Stimulated activated CD4-positive, alpha-beta T cell treated with anti-CD3 and anti-CD28 coated beads, TNF-alpha, amount 100 ng/mL, for 48 hours (primary cell): ENCODE results near the gene TBX3.

Source experiments
- DNase-seq, 3 donors: peaks; one replicate each; pipeline ENCODE4 v3.0.0-alpha.2; 2020; ENCODE audit warnings: low read depth in 3 of 3

TBX3 gene

GRCh38 chr12:114682785-114683708 is 928 bp downstream of the TBX3 start:
- no peak for DNase-seq

- no peak for DNase-seq
Measured at GRCh38 chr12:114682106-114682784, 1.7 kb downstream of the TBX3 start.

- no peak for DNase-seq
Measured at GRCh38 chr12:114681116-114681871, 2.7 kb downstream of the TBX3 start.

DNA sequence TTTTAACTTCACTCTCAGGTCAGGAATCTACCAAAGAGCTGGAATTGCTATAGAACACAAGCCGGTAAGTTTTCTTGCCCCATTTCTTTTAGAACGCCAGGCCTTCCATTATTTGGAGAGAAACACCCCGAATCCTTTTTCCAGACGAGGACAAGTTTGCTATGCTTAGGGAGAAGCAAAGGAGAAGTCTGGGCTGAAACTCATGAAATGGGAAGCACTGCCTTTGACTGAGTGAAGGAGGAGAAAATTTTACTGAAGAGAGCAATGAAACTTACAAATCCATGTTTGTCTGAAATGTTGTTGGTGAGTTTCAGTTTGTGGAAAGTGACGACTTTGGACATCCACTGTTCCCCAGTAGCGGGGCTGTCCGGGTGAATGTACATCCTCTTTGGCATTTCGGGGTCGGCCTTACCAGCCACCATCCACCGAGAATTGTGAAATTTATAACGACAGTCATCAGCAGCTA is 3.3 kb downstream of the TBX3 start:
- no peak for DNase-seq

DNA sequence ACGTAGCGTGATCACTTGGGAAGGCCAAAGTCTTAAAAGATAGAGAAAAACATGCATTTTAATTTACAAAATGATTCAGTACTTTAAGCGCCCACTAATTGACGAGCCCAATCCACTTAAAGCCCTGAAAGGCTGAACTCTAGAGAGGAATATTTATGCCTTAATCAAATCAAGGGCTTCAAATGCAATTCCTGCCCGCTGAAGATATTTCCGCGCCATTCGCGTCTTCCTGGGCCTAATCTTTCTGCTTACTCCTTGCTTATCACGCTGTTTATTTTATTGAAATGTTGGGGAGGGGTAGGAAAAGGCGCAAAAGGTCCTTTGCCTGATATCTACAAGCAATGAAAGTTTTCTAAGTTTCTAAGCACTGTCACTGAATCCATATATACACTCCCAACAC is 4.0 kb downstream of the TBX3 start:
- DNase-seq, result no peak

DNA sequence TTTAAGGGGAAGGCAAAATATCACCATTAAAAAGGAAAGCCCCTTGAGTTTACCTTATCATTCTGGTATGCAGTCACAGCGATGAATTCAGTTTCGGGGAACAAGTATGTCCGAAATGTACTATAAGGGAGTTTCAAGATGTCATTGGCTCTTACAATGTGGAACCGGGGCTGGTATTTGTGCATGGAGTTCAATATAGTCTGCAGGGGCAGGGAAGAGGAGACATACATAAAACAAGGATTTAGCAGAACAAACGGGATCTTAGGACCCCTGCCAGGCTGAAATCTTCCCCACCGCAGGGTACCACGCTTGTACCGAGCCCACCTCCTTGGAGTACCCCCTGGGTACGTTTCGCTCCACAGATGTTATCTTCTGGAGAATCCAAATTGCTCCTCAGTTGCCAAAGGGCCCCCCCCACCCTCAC is 4.5 kb downstream of the TBX3 start:
- no peak for DNase-seq

DNA sequence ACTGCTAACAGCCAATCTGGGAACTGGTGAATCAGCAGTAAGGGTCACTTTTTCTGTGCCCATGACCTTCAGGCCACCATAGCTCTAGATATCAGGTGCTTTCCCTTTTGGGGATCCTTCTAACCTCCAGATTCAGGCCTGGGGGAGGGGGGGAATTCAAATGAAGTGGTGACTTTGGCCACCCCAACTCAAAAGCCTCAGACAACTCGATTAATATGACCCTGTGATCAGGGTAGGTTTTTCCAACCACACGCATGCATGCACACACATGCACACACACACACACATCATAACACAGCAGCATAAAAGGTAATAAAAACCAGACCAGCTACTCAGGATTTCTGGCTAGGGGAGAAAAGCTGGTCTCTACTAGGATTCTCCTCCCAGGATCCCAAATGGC is 5.3 kb downstream of the TBX3 start:
- DNase-seq, result no peak

GRCh38 chr12:114678028-114678427 is 5.9 kb downstream of the TBX3 start:
- DNase-seq, result no peak

DNA sequence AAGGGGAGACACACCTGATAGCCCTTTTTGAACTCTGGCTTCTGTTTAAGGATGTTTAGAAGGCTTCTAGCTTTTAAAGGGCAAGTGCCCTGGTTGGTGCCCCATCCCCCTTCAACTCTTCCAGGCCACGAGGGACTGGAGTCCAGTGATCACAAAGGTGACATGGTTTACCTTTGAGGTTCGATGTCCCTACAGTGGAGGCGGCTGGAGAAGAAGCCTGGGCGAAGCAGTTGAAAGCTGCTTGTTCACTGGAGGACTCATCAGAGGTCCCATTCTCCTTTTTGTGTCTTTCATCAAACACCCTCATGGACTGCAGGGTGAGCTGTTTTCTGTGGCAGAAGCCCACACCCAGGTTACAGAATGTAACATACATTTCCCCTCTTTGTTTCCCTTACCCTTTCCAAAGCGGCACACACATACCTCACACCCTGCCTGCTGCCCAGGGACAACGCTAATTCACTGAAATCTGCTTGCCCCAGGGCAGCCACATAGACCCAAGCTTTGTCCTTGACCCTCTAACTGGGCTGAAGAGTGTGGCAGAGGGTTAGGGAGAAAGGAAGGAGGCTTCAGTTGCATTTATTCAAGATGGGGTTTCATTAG is 7.7 kb downstream of the TBX3 start:
- no peak for DNase-seq

DNA sequence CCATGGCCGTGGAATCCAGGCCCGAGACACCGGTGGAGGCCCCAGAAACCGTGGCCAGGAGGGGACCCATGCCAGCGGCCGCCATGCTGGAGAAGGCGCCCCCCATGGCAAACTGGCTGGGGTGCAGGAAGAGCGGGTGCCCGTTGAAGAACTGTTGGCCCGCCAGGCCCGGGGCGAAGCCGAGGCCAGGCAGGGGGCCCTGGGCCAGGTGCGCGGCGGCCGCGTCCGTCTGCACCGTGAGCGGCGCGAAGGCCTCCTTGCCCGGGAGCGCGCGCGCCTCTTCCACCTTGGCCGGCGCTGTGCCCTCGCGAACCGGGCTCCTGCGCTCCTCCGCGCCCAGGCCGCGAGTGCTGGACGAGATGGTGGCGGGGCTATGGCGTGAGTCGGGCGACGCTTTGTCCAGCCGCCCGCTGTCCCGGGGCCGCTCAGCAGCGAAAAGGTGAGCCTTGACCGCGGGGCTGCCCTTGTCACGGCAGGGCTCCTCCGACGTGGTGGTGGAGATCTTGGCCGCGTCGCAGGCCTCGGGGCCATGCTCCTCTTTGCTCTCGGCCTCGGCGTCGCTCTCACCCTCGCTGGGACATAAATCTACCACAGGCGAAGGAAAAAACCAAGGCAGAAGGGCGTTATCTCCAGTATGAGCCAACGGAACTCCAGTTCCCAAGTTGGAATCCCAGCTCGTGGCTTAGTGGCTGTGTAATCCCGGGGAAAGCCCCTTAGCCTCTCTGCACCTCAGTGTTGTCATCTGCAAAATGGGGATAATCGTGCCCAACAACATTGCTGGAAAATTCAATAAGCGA is 9.5 kb downstream of the TBX3 start:
- no peak for DNase-seq

DNA sequence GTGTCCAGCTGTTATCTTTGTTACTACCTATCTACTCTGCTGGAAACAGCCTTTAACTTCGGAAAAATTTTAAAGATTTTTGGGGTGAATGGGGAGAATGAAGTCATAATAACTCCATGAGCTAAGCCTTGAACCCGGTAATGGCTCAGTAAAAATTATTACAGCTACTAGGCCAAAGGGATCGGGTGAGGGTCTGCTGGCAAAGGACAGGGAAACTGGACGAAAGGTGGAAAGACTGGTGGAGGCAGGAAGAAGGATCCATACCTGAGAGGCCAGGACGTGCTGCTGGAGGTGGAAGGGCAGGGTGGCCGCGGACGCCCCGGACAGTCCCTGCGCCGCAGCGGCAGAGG is 10.1 kb downstream of the TBX3 start:
- DNase-seq, result no peak

GRCh38 chr12:114673169-114673833 is 10.7 kb downstream of the TBX3 start:
- DNase-seq, result no peak

GRCh38 chr12:114672817-114673168 is 11.2 kb downstream of the TBX3 start:
- DNase-seq, result no peak

GRCh38 chr12:114671443-114672411 is 12.2 kb downstream of the TBX3 start:
- no peak for DNase-seq

- DNase-seq, result no peak
Measured at GRCh38 chr12:114671066-114671442, 12.9 kb downstream of the TBX3 start.

DNA sequence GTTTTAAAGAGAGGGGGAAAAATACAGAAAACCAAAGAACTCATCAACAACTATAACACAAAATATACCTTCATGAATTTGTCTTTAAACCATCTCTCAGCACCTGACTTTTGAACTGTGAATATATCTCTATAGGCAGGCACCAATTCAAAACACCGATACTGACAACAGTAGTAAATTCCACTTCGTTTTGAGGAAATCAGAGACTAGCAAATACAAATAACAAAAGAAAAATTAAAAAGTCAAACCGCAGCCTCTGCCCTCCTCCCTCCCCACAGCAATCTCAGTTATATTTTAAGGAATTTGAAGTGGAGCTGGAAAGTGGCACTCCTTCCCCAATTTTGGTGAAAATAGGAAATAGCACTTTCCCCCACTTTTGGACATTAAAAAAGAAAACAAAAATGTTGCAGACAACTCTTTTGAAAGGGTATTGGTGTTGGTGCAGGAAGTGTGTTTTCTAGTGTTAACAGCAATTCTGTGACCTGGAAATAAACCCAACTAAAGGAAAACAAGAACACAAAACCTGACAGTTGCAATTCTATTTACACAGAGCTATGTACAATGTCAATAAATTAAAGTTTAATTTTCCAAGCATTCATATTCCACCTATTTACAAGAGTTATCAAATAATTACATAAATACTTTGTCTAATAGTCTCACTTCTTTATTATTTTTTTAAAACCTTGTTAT is 13.5 kb downstream of the TBX3 start:
- no peak for DNase-seq

- DNase-seq, result no peak
Measured at GRCh38 chr12:114669401-114670290, 14.3 kb downstream of the TBX3 start.

GRCh38 chr12:114668886-114669288 is 15.1 kb downstream of the TBX3 start:
- DNase-seq, result no peak
